GM18508 (cell line): ENCODE results near the gene DCTPP1.
"Not testable (repeated sequence)": the region's sequence is repeated elsewhere in the genome, so short reads cannot be mapped to it uniquely, and the experiment has no call there.

Experiments used
- ATAC-seq: cut with Tn5 transposase; IDR thresholded peaks from one replicate; pipeline ENCODE4 v1.9.1; 2021; ENCODE audit warnings: moderate number of reproducible peaks; ENCODE audit not compliant: insufficient read depth, unreplicated experiment

The DCTPP1 gene

DNA sequence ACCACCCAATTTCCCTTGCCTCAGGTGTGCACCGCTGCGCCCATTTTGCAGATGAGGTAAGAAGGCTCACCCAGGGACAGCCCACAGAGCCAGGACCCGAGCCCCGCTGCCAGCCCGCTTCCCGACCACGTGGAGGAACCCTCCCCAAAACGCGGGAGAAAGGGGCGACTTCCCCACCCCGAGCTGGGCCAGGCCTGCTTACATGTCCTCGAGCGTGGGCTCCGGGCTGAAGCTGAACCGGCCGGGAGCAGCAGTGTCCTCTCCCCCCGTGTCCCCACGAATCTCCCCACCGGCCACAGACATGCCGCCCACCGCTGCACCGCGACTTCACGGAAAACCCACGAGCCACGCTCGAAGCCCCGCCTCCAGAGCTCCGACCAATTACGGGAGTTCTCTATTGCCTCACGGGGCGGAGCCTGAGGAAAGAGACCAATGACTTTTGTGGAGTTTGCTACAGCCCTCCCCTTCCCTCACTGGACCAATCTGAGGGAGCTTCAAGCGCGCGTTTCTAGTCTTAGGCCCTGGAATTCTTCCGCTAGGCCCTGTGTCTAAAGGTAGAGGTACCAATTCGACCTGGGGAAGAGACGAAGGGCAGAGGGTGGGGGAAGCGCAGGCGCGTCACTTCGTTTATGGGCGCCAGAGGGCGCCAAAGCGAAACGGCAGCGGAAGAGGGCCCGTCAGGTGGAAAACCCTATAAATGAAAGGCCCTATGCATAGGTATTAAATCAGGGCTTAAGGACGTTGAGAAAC is at the start of gene DCTPP1:
TSS of gene DCTPP1 (minus strand) at position 353 of the 750 bp plus-strand sequence. CDS start at position 303, 50 bp downstream.
- peak; percentile 85 for ATAC-seq

DNA sequence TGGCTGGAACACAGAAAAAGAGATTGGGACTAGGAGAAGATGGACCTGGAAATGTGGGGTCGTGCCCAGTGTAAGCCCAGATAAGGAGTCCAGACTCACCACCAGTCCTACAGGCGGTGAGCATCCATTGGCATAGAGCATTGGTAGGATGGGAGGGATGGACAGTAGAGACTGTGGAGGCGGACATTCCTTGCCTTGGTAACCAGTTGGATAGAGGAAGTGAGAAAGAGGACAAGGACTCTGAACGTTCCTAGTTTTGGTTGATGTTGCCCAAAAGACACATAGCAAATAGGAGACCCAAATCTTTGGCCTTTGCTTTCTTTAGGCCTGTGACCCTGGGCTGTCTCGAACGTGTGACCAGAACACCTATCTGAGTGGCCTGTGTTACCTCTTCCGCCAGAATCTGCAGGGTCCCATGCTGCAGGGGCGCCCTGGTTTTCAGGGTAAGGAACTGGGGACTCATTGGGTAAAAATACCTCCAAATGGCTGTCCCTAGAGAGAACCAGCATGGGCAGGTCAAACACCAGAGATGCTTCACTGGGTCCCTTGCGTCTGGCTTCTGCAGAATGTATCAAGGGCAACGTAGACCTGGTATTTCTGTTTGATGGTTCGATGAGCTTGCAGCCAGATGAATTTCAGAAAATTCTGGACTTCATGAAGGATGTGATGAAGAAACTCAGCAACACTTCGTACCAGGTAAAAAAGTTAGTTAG is 49.1 kb upstream of the DCTPP1 start:
- no peak for ATAC-seq

DNA sequence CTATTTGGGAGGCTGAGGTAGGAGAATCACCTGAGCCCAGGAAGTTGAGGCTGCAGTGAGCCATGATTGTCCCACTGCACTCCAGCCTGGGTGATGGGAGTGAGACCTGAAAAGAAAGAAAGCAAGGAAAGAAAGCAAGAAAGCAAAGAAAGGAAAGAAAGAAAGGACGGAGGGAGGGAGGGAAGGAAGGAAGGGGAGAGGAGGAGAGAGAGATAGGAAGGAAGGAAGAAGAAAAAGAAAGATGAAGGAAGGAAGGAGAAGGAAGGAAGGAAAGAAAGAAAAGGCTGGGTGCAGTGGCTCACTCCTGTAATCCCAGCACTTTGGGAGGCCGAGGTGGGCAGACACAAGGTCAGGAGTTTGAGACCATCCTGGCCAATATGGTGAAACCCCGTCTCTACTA is 47.9 kb upstream of the DCTPP1 start:
- ATAC-seq, result not testable (repeated sequence)

DNA sequence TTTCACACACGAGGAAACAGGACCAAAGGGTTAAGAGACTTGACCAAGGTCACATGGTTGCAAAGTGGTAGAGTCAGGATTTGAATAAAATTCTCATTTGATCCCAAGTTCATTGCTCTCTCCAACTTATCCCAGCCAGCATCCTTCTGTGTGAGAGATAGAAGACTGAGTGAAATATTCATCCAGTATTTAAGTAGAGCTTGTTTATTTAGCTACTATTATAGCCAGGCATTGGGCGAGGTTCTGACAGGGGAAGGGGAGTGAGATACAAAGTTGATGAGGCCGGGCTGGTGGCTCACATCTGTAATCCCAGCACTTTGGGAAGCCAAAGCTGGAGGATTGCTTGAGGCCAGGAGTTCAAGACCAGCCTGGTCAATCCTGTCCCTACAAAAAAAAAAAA is 47.2 kb upstream of the DCTPP1 start:
- ATAC-seq, result no peak

DNA sequence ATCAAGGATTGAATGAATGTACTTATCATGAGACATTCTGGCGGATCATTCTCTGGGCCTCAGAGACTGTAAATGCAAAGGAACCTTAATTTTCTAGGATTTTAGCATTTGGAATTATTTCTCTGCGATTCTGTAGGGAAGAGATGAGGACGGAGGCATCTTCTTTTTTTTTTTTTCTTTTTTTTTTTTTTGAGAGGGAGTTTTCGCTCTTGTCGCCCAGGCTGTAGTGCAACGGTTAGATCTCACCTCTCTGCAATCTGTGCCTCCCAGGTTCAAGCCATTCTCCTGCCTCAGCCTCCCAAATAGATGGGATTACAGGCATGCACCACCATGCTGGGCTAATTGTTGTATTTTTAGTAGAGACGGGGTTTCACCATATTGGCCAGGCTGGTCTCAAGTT is 44.9 kb upstream of the DCTPP1 start:
- ATAC-seq, result no peak

DNA sequence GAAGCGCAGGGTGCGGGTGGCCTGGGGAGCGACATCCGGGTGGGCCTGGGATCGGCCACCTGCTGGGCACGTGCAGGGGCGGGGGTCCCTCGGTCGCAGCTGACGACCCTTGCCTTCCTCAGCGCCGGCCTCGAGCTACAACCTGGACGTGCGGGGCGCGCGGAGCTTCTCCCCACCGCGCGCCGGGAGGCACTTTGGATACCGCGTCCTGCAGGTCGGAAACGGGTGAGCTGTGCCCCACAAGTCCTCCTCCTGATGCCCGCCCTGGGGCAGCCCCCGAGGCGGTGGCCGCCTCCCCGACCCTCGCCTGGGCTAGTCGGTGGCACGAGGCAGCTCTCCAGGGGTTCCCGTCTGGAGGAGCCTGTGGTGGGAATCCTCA is 44.2 kb upstream of the DCTPP1 start:
- no peak for ATAC-seq

DNA sequence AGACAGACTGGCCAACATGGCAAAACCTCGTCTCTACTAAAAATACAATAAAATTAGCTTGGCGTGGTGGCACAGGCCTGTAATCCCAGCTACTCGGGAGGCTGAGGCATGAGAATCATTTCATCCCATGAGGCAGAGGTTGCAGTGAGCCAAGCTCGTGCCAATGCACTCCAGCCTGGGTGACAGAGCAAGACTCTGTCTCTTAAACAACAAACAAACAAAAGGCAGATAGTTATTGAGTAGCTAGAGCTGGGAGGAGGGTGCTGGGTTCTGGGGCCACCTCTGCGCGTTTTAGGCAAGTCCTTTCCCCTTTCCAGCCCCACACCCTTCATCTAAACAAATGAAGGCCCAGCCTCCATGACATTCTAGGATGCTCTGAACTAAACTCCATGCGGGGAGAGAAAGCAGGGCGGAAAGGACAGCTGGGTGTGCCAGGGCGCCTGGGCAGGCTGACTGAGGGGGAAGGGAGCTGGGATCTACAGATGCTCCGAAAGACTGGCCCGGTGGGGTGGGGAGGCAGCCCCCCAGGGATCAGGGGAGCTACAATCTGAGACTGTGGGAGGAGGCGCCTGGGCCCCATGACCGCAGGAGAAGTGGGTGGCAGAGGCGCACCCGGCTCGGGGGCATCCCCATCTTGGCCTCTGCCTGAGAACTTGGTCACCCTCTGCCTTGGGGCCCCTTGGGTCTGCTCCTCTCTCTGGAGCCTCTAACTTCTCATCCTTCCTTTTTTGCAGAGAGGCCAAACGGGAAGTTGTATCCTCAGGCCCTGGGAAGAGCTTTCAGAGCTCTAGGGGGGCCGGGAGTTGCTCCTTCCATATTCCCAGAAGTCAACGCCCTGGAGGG is 43.6 kb upstream of the DCTPP1 start:
- no peak for ATAC-seq

DNA sequence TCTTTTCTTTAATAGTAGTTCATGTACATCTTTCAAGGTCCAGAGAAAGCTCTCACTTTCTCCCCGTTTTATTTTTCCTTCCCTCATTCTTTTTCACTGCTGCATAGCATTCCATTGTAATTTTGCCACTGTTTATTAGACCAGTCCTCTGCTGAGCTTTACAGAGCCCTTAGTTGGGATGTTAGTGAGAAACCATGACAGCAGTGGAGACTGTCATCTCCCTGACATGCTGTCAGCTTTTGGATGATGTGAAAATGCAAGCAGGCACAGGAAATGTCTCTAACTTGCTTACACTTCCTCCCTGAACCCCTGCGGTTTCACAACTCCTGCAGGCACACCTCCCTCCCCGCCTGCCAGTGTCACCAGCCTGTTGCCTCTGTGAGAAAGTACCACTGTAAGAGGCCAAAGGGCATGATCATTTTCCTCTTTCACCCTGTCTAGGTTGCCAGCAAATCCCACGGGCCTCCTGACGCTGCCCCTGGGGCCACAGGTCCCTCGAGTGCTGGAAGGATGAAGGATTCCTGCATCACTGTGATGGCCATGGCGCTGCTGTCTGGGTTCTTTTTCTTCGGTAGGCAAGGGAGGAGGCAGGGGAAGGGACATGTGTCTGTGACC is 42.6 kb upstream of the DCTPP1 start, which contains the start of gene ITGAL:
TSS of gene ITGAL (plus strand) at position 415 of the 615 bp plus-strand sequence. CDS start at position 511, 96 bp downstream.
- ATAC-seq, result peak; percentile 48

DNA sequence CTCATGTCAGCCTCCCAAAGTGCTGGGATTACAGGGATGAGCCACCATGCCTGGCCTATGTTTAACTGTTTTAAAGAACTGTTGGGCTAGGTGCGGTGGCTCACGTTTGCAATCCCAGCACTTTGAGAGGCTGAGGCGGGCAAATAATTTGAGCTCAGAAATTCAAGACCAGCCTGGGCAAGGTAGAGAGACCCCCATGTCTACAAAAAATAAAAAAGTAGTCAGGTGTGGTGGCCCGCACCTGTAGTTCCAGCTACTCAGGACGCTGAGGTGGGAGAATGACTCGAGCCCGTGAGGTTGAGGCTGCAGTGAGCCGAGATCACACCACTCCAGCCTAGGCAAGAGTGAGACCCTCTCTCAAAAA is 40.8 kb upstream of the DCTPP1 start:
- ATAC-seq, result no peak

DNA sequence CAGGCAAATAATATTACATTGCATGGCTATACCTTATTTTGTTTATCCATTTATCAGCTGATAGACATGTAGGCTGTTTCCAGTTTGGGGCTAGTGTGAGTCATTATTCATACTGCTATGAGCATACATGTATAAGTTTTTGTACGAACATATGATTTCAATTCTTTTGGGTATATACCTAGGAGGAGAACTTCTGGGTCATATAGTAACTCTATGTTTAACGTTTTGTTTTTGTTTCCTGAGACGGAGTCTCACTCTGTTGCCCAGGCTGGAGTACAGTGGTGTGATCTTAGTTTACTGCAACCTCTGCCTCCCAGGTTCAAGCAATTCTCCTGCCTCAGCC is 40.3 kb upstream of the DCTPP1 start:
- no peak for ATAC-seq

DNA sequence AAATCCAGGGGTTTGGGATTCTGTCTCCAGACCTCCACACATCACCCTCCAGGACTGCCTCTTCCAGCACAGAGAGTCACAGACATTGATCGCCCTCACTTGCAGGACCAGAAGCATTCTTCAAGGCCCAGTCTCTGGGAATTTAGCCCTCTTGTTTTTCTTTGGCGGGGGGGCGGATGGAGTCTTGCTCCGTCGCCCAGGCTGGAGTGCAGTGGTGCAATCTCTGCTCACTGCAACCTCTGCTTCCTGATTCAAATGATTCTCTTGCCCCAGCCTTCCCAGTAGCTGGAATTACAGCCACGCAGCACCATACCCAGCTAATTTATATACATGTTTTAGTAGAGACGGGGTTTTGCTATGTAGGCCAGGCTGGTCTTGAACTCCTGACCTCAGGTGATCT is 34.2 kb upstream of the DCTPP1 start:
- no peak for ATAC-seq

DNA sequence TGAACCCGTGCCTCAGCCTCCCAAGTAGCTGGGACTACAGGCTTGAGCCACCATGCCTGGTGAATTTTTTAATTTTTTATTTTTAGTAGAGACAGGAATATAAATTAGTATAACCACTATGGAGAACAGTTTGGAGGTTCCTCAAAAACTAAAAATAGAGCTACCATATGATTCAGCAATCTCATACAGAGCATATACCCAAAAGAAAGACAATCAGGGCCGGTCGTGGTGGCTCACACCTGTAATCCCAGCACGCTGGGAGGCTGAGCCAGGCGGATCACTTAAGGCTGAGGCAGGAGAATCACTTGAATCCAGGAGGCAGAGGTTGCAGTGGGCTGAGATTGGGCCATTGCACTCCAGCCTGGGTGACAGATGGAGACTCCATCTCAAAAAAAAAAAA is 31.6 kb upstream of the DCTPP1 start:
- ATAC-seq, result not testable (repeated sequence)

DNA sequence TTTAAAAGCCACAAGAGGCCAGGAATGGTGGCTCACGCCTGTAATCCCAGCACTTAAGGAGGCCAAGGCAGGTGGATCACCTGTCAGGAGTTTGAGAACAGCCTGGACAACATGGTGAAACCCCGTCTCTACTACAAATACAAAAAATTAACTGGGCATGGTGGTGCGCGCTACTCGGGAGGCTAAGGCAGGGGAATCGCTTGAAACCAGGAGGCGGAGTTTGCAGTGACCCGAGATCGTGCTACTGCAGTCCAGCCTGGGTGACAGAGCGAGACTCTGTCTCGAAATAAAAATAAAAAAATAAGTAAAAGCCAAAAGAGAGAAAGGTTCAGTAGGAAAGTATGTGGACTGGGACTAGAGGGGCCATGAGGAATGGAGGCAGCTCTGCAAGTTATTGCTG is 29.6 kb upstream of the DCTPP1 start:
- no peak for ATAC-seq

DNA sequence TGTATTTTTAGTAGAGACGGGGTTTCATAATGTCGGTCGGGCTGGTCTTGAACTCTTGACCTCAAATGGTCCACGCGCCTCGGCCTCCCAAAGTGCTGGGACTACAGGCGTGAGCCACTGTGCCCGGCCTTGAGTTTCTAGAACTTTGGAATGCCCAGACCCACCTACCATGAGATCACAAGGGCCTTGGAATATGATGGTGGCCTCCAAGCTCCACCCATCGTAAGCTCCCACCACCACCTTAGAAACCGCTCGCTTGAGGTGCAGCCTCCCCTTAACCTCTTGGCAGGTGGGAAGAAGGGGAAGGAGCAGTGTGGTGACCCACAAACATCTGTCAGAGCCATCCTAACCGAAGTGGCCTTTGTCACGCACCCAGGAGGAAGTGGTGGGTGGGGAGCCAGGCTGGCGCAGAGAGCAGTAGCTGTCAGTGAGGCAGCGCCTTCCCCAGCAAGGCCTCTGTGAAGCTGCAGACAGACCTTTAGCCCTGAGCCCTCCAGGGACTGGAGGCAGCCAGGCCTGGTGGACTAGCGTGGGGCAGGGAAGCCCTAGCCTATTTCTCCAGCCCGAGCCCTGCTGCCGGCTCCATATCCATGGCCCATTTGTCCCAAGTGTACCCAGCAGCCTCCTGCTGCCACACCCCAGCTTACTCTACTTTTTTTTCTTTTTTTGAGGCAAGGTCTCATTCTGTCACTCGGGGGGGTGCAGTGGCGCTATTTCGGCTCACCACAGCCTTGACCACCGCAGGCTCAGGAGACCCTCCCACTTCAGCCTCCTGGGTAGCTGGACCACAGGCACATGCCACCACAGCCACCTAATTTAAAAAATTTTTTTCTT is 28.9 kb upstream of the DCTPP1 start:
- ATAC-seq, result peak; percentile 74

DNA sequence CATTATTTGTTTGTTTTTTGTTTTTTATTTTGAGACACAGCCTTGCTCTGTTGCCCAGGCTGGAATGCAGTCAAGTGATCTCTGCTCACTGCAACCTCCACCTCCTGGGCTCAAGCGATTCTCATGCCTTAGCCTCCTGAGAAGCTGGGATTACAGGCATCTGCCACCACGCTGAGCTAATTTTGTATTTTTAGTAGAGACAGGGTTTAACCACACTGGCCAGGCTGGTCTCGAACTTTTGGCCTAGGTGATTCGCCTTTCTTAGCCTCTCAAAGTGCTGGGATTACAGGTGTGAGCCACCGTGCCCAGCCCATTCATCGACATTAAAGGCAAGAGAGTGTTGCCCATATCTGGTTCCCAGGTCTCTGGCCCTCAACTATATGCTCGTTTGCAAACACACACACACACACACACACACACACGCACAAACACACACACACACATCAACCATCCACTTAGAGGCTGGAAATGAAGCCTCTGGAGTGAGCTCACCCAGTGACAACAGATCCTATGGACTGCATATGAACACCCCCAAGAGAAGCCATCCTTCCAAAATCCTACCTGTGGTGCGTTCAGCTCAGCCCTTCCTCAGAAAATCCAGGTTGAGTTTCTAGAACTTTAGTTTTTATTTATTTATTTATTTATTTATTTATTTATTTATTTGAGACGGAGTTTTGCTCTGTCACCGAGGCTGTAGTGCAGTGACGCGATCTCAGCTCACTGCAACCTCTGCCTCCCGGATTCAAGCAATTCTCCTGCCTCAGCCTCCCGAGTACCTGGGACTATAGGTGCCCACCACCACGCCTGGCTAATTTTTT is 28.1 kb upstream of the DCTPP1 start:
- ATAC-seq, result no peak

DNA sequence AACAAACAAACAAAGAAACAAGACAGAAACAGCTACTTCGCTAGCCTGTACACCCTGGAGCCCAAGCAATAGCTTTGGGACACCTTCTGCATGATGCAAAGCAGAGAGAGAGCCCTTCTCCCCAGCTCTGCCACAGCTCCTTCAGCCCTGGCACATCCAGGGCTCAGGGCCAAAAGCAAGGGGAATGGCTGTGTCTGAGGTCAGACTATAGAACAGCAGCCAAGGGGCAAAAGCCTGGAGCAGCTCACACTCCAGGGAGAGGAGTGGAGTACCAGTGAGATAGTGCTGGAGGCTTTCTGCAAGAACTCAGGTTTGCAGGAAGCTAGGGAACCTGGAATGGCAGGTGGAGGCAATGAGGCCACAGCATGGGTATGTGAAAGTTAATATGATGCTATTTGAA is 27.4 kb upstream of the DCTPP1 start:
- ATAC-seq, result no peak

DNA sequence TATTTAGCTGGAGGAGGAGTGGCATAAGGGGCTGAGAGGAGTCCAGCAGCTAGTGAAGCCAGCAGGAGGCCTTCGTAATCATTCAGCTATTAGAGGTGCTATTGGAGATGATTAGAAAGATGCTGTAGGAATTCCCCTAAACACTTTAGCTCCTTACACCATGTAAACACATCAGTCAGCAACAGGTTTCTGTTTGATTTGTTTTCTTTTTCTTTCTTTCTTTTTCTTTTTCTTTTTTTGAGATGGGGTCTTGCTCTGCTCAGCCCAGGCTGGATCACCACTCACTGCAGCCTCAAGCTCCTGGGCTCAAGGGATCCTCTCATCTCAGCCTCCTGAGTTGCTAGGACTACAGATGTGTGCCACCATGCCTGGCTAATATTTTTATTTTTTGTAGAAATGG is 26.5 kb upstream of the DCTPP1 start:
- ATAC-seq, result no peak

DNA sequence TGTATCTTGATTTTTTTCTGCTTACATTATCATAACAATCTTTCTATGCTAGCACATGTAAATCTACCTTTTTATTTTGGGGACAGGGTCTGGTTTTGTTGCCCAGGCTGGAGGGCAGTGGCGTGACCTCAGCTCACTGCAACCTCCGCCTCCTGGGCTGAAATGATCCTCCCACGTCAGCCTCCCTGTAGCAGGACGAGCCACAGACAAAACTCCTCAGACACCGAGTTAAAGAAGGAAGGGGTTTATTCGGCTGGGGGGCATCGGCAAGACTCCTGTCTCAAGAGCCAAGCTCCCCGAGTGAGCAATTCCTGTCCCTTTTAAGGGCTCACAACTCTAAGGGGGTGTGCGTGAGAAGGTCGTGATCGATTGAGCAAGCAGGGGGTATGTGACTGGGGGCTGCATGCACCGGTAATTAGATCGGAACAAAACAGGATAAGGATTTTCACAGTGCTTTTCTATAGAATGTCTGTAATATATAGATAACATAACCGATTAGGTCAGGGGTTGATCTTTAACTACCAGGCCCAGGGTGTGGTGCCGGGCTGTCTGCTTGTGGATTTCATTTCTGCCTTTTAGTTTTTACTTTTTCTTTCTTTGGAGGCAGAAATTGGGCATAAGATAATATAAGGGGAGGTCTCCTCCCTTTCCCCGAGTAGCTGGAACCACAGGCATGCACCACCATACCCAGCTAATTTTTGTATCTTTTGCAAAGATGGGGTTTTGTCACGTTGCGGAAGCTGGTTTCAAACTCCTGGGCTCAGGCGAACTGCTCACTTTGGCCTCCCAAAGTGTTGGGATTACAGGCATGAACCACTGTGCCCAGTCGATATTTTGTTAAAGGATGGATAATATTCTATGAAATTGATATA is 23.1 kb upstream of the DCTPP1 start:
- not testable (repeated sequence) for ATAC-seq
